Central memory CD8-positive, alpha-beta T cell (primary cell): Measurements from ENCODE around the gene SOBP.

ENCODE experiments used
- ATAC-seq: fragments of 150-1000 bp; cut with Tn5 transposase; replicated peaks from 2 replicates; pipeline ENCODE4 v1.10.0; 2022; ENCODE audit warnings: mild to moderate bottlenecking, moderate FRiP score, moderate number of reproducible peaks; ENCODE audit not compliant: poor library complexity, severe bottlenecking; ENCODE audit errors: extremely low read depth
- DNase-seq, 2 donors: peaks; one replicate each; pipeline ENCODE4 v3.0.0; 2021; ENCODE audit warnings: low spot score in 2 of 2
- H3K27ac Mint-ChIP-seq: one replicate; pipeline ENCODE4 v1.8.0; 2022; ENCODE audit warnings: low read depth, mild to moderate bottlenecking, moderate library complexity, mixed read lengths
- H3K27me3 Mint-ChIP-seq: one replicate; pipeline ENCODE4 v1.8.0; 2022; ENCODE audit warnings: mixed read lengths
- H3K36me3 Mint-ChIP-seq: one replicate; pipeline ENCODE4 v1.8.0; 2022; ENCODE audit warnings: mild to moderate bottlenecking, moderate library complexity, mixed read lengths; ENCODE audit not compliant: insufficient read depth
- H3K4me1 Mint-ChIP-seq: one replicate; pipeline ENCODE4 v1.8.0; 2022; ENCODE audit warnings: mixed read lengths
- H3K4me3 Mint-ChIP-seq: one replicate; pipeline ENCODE4 v1.8.0; 2022; ENCODE audit warnings: mild to moderate bottlenecking, moderate library complexity, mixed read lengths
- H3K9me3 Mint-ChIP-seq: one replicate; pipeline ENCODE4 v1.8.0; 2022; ENCODE audit warnings: mixed read lengths

The SOBP gene

DNA sequence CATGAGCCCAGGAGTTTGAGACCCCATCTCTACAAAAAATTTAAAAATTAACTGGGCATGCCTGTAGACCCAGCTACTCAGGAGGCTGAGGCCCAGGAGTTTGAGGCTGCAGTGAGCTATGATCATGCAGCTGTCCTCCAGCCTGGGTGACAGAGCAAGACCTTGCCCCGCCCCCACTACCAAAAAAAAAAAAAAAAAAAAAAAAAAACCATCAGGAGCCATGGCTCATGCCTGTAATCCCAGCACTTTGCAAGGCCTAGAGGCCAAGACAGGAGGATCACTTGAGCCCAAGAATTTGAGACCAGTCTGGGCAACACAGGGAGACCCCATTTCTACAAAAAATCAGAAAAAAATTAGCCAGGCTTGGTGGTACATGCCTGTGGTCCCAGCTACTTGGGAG lies 159.1 kb downstream of the SOBP start:
- H3K4me1 Mint-ChIP-seq: no peaks in the 10 kb centered on the region
- peaks cover 8% of the 10 kb centered on the region for H3K27me3 Mint-ChIP-seq
- H3K27ac Mint-ChIP-seq: no peak overlapping the region
- H3K36me3 Mint-ChIP-seq: no peaks in the 10 kb centered on the region
- H3K9me3 Mint-ChIP-seq: no peaks in the 10 kb centered on the region
- DNase-seq (no peak), ATAC-seq (no peak)
- H3K4me3 Mint-ChIP-seq: no peak overlapping the region

DNA sequence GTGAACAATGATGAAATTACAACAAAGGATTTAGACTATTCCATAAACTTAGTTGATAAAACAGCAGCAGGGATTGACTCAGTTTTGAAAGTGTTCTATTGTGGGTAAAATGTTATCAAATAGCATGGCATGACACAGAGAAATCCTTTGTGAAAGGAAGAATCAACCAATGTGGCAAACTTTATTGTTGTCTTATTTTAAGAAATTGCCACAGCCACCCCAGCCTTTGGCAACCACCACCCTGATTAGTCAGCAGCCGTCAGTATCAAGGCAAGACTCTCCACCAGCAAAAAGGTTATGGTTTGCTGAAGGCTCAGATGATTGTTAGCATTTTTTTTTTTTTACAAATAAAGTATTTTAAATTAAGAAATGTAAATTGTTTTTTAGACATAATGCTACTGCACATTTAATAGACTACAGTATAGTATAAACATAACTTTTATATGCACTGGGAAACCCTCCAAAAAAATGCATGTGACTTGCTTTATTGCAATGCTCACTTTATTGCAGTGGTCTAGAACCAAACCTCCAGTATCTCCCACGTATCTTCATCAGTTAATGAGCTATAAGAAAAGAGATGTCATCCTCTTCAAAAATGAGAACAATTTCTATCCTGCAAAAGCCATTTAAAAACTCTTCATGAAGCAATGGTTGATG lies 162.7 kb downstream of the SOBP start:
- ATAC-seq (no peak), DNase-seq (no peak)
- peaks cover 9% of the 10 kb centered on the region for H3K4me1 Mint-ChIP-seq
- no peaks in the 10 kb centered on the region for H3K36me3 Mint-ChIP-seq
- no peak overlapping the region for H3K4me3 Mint-ChIP-seq
- no peak overlapping the region for H3K27ac Mint-ChIP-seq
- H3K27me3 Mint-ChIP-seq: peaks cover 8% of the 10 kb centered on the region
- H3K9me3 Mint-ChIP-seq: no peaks in the 10 kb centered on the region

DNA sequence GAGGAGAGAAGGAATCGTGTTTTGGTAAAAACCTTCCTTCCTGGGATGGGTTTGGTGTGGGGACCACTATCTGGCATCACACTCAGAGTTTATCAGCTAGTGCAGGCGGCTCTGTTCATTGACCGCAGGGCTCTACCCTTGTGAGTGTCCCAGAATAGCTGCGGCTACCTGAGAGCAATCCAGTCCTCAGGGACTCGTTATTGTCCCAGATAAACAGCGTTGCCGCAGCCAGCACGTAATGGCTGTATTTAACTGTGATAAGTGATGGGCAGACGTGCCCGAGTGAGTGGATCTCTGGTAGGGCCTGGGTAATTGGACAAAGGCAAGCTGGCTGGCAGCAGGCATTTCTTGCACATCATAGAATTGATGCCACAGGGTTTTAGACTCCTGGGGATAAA lies 163.3 kb downstream of the SOBP start:
- Mint-ChIP-seq H3K4me3 (no peak overlapping the region), H3K36me3 (no peaks in the 10 kb centered on the region), H3K27me3 (peaks cover 8% of the 10 kb centered on the region), H3K9me3 (no peaks in the 10 kb centered on the region), H3K27ac (no peak overlapping the region), H3K4me1 (peaks cover 14% of the 10 kb centered on the region)
- ATAC-seq (no peak), DNase-seq (no peak)

DNA sequence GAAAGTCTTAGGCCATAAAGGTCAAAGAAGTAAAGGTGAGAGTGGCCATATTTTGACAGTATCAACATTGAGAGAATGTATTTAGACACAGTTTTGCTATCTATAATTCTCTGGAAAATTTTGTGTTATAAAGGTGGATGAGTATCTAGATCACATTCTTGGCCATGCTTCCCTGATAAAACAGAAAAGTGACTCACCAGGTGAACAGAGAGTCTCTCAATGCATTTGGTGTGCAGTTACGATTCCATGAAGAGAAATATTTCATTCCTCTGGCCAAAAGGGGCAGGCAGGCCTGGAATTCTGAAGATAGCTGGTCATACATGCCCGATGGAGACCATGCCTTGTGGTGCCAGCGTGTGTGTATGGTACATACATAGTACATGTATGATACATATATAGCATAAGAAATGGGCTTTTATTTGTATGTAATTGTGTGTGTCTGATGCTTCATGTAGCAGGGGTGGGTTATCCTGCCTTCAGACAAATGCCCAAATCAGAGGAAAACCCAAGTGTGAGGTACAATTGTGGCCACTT lies 164.0 kb downstream of the SOBP start:
- Mint-ChIP-seq H3K4me1 (peaks cover 18% of the 10 kb centered on the region), H3K27ac (no peak overlapping the region), H3K36me3 (no peaks in the 10 kb centered on the region), H3K4me3 (no peak overlapping the region), H3K9me3 (no peaks in the 10 kb centered on the region), H3K27me3 (peaks cover 8% of the 10 kb centered on the region)
- DNase-seq (no peak), ATAC-seq (no peak)

DNA sequence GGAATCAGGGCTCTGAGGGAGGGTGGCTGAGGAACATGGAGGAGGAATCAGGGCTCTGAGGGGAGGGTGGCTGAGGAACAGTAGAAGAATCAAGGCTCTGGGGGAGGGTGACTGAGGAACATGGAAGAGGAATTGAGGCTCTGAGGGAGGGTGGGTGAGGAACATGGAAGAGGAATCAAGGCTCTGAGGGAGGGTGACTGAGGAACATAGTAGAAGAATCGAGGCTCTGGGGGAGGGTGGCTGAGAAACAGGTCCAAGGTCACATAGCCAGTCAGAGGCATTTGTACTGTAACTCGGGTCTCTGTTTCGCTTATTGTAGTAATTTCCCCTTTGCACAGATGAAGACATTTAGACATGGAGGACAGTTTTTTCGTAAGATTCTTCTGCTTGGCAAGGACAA lies 164.8 kb downstream of the SOBP start:
- no peaks in the 10 kb centered on the region for H3K9me3 Mint-ChIP-seq
- H3K4me3 Mint-ChIP-seq: no peak overlapping the region
- H3K4me1 Mint-ChIP-seq: peaks cover 18% of the 10 kb centered on the region
- ATAC-seq: no peak
- DNase-seq: no peak
- peaks cover 8% of the 10 kb centered on the region for H3K27me3 Mint-ChIP-seq
- no peak overlapping the region for H3K27ac Mint-ChIP-seq
- H3K36me3 Mint-ChIP-seq: no peaks in the 10 kb centered on the region

DNA sequence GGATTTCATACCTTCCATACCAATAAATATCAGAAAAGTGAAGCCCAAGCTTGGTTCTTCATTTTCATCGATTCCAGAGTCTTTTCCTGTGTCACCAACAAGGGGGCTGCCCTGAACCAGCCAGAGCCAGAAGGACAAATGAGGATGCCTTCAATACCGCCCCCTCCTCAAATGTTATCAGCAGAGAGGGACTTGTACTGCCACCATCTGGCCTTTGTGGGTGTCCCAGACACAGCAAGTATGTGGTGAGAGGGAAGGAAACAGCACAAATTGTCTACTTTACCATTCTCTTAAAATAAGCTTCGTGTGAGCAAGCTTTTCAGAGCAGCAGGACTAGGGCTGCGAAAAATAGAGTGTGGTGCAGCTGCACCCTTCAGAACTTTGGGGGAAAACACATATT lies 165.3 kb downstream of the SOBP start:
- Mint-ChIP-seq H3K4me1 (peaks cover 18% of the 10 kb centered on the region), H3K36me3 (no peaks in the 10 kb centered on the region), H3K27me3 (peaks cover 8% of the 10 kb centered on the region), H3K27ac (no peak overlapping the region), H3K9me3 (no peaks in the 10 kb centered on the region), H3K4me3 (no peak overlapping the region)
- DNase-seq (no peak), ATAC-seq (no peak)

DNA sequence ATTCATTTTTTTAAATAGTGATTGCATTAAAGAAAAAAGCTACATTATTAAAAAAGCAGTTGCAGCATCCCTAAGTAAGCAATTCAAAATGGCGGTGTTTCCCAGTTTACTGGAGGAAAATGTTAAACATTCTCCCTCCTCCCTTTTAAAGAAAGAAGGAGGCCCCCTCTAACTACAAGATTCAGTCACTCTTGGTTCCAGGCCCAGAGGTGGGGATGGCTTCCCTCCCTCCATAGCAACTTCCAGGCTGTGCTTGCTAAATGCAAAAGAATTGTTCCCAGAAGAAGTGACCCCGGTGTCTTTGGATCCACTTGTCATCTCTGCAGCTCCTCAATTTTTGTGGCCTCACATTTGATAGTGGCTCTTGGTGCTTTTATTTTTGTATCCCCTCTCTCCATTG lies 165.9 kb downstream of the SOBP start:
- Mint-ChIP-seq H3K27me3 (peaks cover 8% of the 10 kb centered on the region), H3K36me3 (no peaks in the 10 kb centered on the region), H3K27ac (no peak overlapping the region), H3K4me1 (peaks cover 18% of the 10 kb centered on the region), H3K4me3 (no peak overlapping the region), H3K9me3 (no peaks in the 10 kb centered on the region)
- no peak for ATAC-seq
- no peak for DNase-seq

DNA sequence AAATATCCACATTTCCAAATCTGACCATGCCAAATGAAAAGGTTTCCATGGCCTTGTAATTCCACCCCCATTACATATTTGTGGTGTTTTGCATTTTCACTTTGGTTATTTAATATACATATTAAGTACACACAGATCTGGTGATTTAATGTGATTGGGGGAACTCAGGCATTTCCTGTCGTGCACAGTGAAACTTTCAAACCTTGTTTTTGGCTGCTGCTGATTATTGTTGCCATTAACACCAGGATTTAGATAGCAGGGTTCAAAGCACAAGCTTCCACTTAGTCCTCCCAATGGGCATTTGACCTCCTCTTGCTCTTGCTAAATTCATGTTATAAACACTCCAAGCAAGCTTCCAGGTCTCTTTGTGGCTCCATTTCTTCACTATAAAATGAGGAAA lies 166.5 kb downstream of the SOBP start:
- DNase-seq (no peak), ATAC-seq (no peak)
- Mint-ChIP-seq H3K27me3 (peaks cover 8% of the 10 kb centered on the region), H3K36me3 (no peaks in the 10 kb centered on the region), H3K9me3 (no peaks in the 10 kb centered on the region), H3K4me3 (peak overlapping the region; percentile 61), H3K27ac (no peak overlapping the region), H3K4me1 (peaks cover 18% of the 10 kb centered on the region)

DNA sequence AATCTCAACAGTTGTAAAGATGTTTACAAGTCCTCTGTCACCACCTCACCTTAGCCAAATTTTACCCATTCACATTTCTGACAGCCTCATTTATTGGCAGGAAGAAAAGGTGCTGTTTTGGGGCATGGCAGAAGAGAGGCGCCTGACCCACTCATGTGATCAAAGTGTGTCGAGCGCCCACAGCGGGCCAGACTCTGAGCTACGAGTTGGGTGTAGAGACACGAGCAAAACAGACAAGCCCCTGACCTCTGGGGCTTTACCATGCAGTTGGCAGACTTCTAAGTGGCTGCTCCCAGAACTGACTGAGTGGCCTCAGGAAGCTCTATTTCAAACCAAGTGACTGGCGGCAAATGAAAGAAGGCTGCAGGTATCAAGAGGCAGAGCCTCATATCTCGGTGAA lies 167.0 kb downstream of the SOBP start:
- H3K4me3 Mint-ChIP-seq: peak overlapping the region; percentile 61
- no peak for ATAC-seq
- H3K27ac Mint-ChIP-seq: no peak overlapping the region
- H3K27me3 Mint-ChIP-seq: peaks cover 5% of the 10 kb centered on the region
- no peaks in the 10 kb centered on the region for H3K9me3 Mint-ChIP-seq
- peaks cover 18% of the 10 kb centered on the region for H3K4me1 Mint-ChIP-seq
- no peak for DNase-seq
- no peaks in the 10 kb centered on the region for H3K36me3 Mint-ChIP-seq

DNA sequence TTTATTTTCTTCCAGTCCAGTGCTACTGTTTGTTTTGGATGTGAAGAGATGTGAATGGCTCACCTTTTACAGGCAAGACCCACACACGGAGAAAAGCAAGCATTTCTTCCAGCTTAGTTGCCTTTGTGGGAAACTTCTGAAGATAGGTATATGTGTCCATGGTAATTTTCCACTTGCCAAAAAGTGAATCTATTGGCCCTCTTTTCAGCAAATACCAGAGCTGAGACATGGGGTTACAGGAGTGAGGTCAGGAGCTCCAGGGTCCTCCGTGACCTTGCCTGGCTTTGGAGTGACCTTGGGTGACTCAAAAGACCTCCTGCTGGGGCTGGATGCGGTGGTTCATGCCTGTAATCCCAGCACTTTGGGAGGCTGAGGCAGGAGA lies 167.4 kb downstream of the SOBP start:
- peak overlapping the region; percentile 61 for H3K4me3 Mint-ChIP-seq
- ATAC-seq (no peak), DNase-seq (no peak)
- no peaks in the 10 kb centered on the region for H3K9me3 Mint-ChIP-seq
- H3K27me3 Mint-ChIP-seq: peaks cover 5% of the 10 kb centered on the region
- H3K36me3 Mint-ChIP-seq: no peaks in the 10 kb centered on the region
- peaks cover 18% of the 10 kb centered on the region for H3K4me1 Mint-ChIP-seq
- no peak overlapping the region for H3K27ac Mint-ChIP-seq

DNA sequence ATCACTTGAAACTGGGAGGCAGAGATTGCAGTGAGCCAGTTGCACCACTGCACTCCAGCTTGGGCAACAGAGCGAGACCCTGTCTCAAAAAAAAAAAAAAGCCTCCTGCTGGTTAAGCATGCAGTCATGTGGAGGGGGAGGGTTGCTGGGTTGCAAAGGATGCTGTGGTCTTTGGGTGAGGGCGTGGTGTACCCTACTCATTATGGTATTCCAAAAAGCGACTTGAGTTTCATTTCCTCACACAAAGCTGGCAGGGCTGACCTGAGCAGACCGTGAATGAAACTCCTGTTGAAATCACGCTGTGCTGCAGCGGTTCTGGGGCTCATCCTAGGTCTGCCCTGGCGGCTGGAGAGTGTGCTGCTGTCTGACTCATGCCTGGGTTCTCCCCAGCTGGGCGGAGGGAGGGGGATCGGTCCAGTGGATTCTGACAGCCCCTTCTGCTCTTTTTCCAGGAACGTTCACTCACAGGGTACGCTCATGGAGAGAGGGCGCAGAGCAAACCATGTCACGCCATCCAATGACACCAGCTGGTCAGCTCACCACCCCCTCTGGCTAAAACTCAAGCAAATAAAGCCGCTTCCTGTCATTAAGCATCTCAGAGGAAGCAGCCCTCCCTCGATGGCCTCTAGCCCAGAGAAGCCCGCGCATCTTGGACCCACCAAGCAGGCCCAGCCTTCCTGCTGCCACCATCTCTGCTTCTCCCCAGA lies 168.0 kb downstream of the SOBP start:
- Mint-ChIP-seq H3K4me3 (peak overlapping the region; percentile 61), H3K4me1 (peaks cover 18% of the 10 kb centered on the region), H3K9me3 (no peaks in the 10 kb centered on the region), H3K27ac (peak overlapping the region; percentile 62), H3K27me3 (peaks cover 9% of the 10 kb centered on the region), H3K36me3 (no peaks in the 10 kb centered on the region)
- ATAC-seq (peak; percentile 74), DNase-seq (no peak)

DNA sequence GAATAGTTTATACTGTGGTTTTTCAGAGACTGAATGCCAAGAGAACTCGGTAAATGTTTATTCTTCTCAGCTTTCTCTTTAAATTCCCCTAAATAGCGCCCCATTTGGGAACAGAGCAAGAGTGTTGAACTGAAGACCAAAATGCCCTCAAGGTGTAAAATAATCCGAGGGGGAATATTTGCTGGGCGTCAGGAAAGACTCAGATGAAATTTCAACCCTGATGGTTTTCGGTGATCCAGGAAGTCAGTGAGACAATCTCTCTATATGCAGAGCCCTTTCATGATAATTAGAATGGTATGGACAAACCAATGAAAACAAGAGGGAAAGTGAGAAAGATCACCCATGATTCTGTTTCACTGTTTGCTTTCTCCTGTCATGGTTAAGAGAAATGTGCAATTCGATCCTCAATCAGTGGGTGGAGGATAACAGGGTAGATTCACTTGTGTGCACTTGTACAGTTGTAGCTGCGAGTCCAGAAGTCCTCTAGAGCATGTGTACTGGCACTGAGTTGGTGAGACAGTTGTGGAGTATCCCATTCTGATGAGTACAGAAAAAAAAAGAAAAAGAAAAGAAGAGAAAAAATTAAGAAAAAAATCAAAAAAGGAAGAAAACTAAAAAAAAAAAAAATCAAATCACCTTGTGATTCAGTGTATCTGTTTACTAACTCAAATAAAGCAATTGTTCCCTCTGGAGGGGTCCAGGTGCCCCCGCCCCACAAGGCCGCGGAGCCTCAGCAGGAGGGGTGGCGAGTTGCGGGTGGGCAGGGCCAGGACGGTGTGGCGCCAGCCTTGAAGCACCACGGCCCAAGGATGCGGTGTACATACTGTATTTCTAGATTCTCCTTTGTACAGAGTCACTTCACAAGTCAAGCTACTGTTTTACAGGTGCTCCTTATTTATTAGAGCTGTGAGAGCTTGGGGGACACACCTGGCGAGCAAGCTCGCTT lies 169.3 kb downstream of the SOBP start:
- Mint-ChIP-seq H3K36me3 (peaks cover 1% of the 10 kb centered on the region), H3K27ac (no peak overlapping the region), H3K4me1 (peaks cover 18% of the 10 kb centered on the region), H3K9me3 (no peaks in the 10 kb centered on the region), H3K27me3 (peaks cover 20% of the 10 kb centered on the region), H3K4me3 (peak overlapping the region; percentile 61)
- ATAC-seq (no peak), DNase-seq (no peak)
